HG02943 (cell line): Measurements from ENCODE around the gene CCDC171.

Experiments used
- ATAC-seq: cut with Tn5 transposase; IDR thresholded peaks from one replicate; pipeline ENCODE4 v1.9.1; 2021; ENCODE audit warnings: mild to moderate bottlenecking, low read depth, moderate library complexity; ENCODE audit not compliant: unreplicated experiment

CCDC171 gene

GRCh38 chr9:15967068-15967467 is 414.2 kb downstream of the CCDC171 start:
- no peak for ATAC-seq

GRCh38 chr9:15972760-15973159 is 419.9 kb downstream of the CCDC171 start:
- no peak for ATAC-seq

- ATAC-seq = no peak
Measured at GRCh38 chr9:15975101-15975778, 422.4 kb downstream of the CCDC171 start.

GRCh38 chr9:15977438-15977837 is 424.6 kb downstream of the CCDC171 start:
- ATAC-seq = no peak

- ATAC-seq = no peak
Measured at GRCh38 chr9:15982182-15982581, 429.3 kb downstream of the CCDC171 start.

GRCh38 chr9:15999422-16000339 is 446.8 kb downstream of the CCDC171 start:
- no peak for ATAC-seq

GRCh38 chr9:16000811-16001210 is 448.0 kb downstream of the CCDC171 start:
- ATAC-seq = no peak

GRCh38 chr9:16001856-16002255 is 449.0 kb downstream of the CCDC171 start:
- ATAC-seq = no peak

GRCh38 chr9:16002816-16003215 is 450.0 kb downstream of the CCDC171 start:
- ATAC-seq = no peak

GRCh38 chr9:16003785-16004184 is 450.9 kb downstream of the CCDC171 start:
- ATAC-seq = no peak

GRCh38 chr9:16004613-16005012 is 451.8 kb downstream of the CCDC171 start:
- no peak for ATAC-seq

- no peak for ATAC-seq
Measured at GRCh38 chr9:16010221-16010620, 457.4 kb downstream of the CCDC171 start.

GRCh38 chr9:16012621-16013020 is 459.8 kb downstream of the CCDC171 start:
- ATAC-seq = no peak

GRCh38 chr9:16013366-16013765 is 460.5 kb downstream of the CCDC171 start:
- ATAC-seq = no peak

- ATAC-seq = no peak
Measured at GRCh38 chr9:16013826-16014225, 461.0 kb downstream of the CCDC171 start.

GRCh38 chr9:16022228-16022627 is 469.4 kb downstream of the CCDC171 start:
- ATAC-seq = no peak

- ATAC-seq = no peak
Measured at GRCh38 chr9:16023446-16023845, 470.6 kb downstream of the CCDC171 start.
